Left lung (tissue), 10 donors: ENCODE results near the gene RAD9A. TPM values are rescaled to one million over a fixed set of nuclear protein-coding genes. Genes with fewer than 3 reads are reported as not detected.

Source experiments
- ATAC-seq: fragments of 200-7000 bp; cut with Tn5 transposase; one replicate; pipeline ENCODE4 v1.9.1; 2020; ENCODE audit warnings: moderate library complexity
- DNase-seq, 4 donors: peaks; one replicate each; pipeline ENCODE4 v3.0.0-alpha.2; 2013 to 2020
- H3K27ac ChIP-seq, 2 donors: fragments of 200-600 bp; sonication (generic) in 1 of 2; one replicate each; pipeline versions ENCODE4 v1.5.0 to v1.8.0; 2020 to 2021
- H3K27me3 ChIP-seq, 2 donors: fragments of 200-600 bp; sonication (generic) in 1 of 2; one replicate each; pipeline versions ENCODE4 v1.5.0 to v1.8.0; 2020 to 2021
- H3K36me3 ChIP-seq, 2 donors: fragments of 200-600 bp; sonication (generic) in 1 of 2; one replicate each; pipeline versions ENCODE4 v1.5.0 to v1.8.0; 2020 to 2021
- H3K4me1 ChIP-seq, 2 donors: fragments of 200-600 bp; one replicate each; pipeline ENCODE4 v1.8.0; 2021
- H3K4me3 ChIP-seq, 2 donors: fragments of 200-600 bp; sonication (generic) in 1 of 2; one replicate each; pipeline versions ENCODE4 v1.5.0 to v1.8.0; 2020 to 2021; ENCODE audit warnings: mild to moderate bottlenecking in 1 of 2
- H3K9me3 ChIP-seq, 2 donors: fragments of 200-600 bp; sonication (generic) in 1 of 2; one replicate each; pipeline versions ENCODE4 v1.5.0 to v1.8.0; 2020 to 2021
- intact Hi-C, 2 donors: fragments of 100-400 bp; cut with DNase I; formaldehyde crosslinking; loops; one replicate each; pipeline versions ENCODE4 v1.11.2 to v1.14.2; 2022
- polyA plus RNA-seq, 6 donors: library from polyadenylated mRNA; unstranded; fragments of 120-200 nt; gene quantifications; one replicate each; pipeline ENCODE4 v1.2.1, GENCODE V29; 2013; ENCODE audit not compliant: insufficient read length in 6 of 6
- total RNA-seq, 2 donors: library from RNA; stranded (reverse); fragmentation: NEBNext Ultra II Directional; extraction: Animal tissue kit (Norgen Biotek cat#: 25700); gene quantifications; one replicate each; pipeline ENCODE4 v1.2.1, GENCODE V29; 2021
- TF ChIP-seq, protein P1 (sequence below), 2 donors: fragments of 200-600 bp; sonication (generic) in 1 of 2; IDR thresholded peaks; one replicate each; pipeline versions ENCODE4 v1.5.0 to v1.8.0; 2021; ENCODE audit warnings: antibody characterized with exemption in 2 of 2
- donor health status: DM: no; HTN: yes; CAD: no.
- donor health status: DM: no; HTN: no; CAD: no.

The RAD9A gene
- total and polyA plus RNA-seq, 8 donors = 18.4 to 31.3 (median 23.7) TPM

DNA sequence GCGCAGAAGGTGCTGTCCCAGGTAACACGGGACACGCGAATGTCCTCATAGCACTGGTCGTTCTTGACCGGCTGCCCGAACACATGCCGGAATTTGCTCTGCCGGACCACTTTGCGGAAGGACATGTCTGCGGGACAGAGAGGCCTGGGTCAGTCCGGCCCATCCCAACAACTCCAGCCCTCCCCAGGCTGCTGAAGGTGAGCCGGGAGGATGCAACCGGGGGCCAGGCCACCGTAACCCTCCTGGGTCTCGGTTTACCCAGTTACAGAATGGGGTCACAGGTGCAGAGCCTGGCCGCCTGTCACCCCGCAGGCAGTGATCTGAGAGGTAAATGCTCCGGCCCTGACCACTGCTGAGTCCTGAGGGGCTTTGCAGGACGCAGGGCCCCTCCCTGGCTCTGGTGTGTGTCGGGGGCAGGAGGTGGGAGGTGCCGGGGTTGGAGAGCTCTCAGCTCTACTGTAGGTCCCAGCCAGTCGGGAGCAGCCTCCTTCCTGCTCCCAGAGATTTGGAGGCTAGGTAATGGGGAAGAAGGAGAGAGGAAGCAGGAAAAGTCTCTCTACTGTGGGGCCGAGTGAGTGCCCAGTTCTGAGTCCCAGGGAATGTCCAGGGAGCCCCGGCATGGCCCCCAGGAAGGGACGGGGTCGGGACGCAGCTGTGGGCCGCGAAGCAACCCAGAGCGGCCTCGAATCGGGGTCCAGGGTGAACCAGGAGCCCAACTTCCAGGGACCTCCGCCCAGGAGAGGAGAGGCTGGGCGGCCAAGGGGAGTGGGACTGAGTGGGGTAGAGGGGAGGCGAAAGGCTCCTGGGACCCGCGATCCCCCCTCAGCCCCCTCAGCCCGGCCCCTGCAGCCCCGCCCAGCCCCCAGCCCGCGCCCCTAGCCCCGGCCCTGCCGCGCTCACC, 51.0 kb downstream of the RAD9A start:
- H3K36me3 ChIP-seq = peaks cover 0 to 46% of the 10 kb centered on the region in 2 donors
- TF ChIP-seq, protein P1, sequence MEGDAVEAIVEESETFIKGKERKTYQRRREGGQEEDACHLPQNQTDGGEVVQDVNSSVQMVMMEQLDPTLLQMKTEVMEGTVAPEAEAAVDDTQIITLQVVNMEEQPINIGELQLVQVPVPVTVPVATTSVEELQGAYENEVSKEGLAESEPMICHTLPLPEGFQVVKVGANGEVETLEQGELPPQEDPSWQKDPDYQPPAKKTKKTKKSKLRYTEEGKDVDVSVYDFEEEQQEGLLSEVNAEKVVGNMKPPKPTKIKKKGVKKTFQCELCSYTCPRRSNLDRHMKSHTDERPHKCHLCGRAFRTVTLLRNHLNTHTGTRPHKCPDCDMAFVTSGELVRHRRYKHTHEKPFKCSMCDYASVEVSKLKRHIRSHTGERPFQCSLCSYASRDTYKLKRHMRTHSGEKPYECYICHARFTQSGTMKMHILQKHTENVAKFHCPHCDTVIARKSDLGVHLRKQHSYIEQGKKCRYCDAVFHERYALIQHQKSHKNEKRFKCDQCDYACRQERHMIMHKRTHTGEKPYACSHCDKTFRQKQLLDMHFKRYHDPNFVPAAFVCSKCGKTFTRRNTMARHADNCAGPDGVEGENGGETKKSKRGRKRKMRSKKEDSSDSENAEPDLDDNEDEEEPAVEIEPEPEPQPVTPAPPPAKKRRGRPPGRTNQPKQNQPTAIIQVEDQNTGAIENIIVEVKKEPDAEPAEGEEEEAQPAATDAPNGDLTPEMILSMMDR (IDR thresholded peaks at IDR 0.05) = no peak
- DNase-seq = peak in 1 of 4 donors; percentile 72
- intact Hi-C loops = no loop called here
- ATAC-seq = peak; percentile 1
- peaks cover 6 to 63% of the 10 kb centered on the region in 2 donors for H3K4me1 ChIP-seq
- no peaks in the 10 kb centered on the region for H3K27me3 ChIP-seq
- H3K27ac ChIP-seq = peak overlapping the region; percentile 91 to 96
- no peaks in the 10 kb centered on the region for H3K9me3 ChIP-seq
- H3K4me3 ChIP-seq = peak overlapping the region; percentile 79 to 89

DNA sequence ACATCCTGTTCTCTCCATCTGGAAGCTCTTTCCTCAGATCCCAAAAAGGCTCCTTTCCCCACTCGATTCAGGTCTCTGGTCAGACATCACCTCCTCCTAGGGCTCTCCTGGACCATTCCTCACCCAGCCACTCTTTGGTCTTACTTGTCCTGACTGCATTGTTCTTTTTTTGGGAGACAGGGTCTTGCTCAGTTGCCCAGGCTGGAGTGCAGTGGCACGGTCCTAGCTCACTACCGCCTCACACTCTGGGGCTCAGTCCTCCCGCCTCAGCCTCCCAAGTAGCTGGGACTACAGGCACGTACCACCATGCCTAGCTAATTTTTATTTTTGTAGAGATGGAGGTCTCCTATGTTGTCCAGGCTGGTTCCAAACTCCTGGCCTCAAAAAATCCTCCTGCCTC, 53.7 kb downstream of the RAD9A start:
- H3K27ac ChIP-seq = no peak overlapping the region
- H3K27me3 ChIP-seq = no peaks in the 10 kb centered on the region
- ATAC-seq (no peak), DNase-seq (no peak)
- H3K9me3 ChIP-seq = no peaks in the 10 kb centered on the region
- TF ChIP-seq, protein P1 (IDR thresholded peaks at IDR 0.05) = no peak
- peaks cover 0 to 18% of the 10 kb centered on the region in 2 donors for H3K36me3 ChIP-seq
- H3K4me1 ChIP-seq = peaks cover 6 to 57% of the 10 kb centered on the region in 2 donors
- no peak overlapping the region for H3K4me3 ChIP-seq
- intact Hi-C loops = no loop called here

Other genes with a start within 250 kb of the RAD9A start
- 100 to 1,000 TPM in 1 of 2 donors, 10 to 100 TPM in 1; 55.2 to 118 TPM for gene GRK2, start 125.5 kb upstream of the RAD9A start, total RNA-seq
- 10 to 100 TPM; 56.9 to 79.9 (median 59.4) TPM for gene GRK2, start 125.5 kb upstream of the RAD9A start, polyA plus RNA-seq
- gene ANKRD13D, start 102.7 kb upstream of the RAD9A start, total RNA-seq = 10 to 100 TPM; 48.0 to 81.2 TPM
- 10 to 100 TPM; 34.5 to 61.0 (median 49.6) TPM for gene ANKRD13D, start 102.7 kb upstream of the RAD9A start, polyA plus RNA-seq
- 10 to 100 TPM; 28.7 to 44.9 TPM for gene SSH3, start 88.5 kb upstream of the RAD9A start, total RNA-seq
- gene SSH3, start 88.5 kb upstream of the RAD9A start, polyA plus RNA-seq = 10 to 100 TPM; 23.0 to 34.5 (median 28.3) TPM
- gene POLD4, start 38.4 kb upstream of the RAD9A start, total RNA-seq = 10 to 100 TPM; 67.7 to 77.3 TPM
- gene POLD4, start 38.4 kb upstream of the RAD9A start, polyA plus RNA-seq = 10 to 100 TPM; 26.7 to 35.1 (median 32.5) TPM
- gene CLCF1, start 18.4 kb upstream of the RAD9A start, total RNA-seq = 1 to 10 TPM; 7.3 to 9.2 TPM
- gene CLCF1, start 18.4 kb upstream of the RAD9A start, polyA plus RNA-seq = 10 to 100 TPM; 10.9 to 15.3 (median 12.3) TPM
- 100 to 1,000 TPM; 138 to 173 TPM for gene PPP1CA, start 9.9 kb downstream of the RAD9A start, total RNA-seq
- gene PPP1CA, start 9.9 kb downstream of the RAD9A start, polyA plus RNA-seq = 100 to 1,000 TPM; 108 to 144 (median 139) TPM
- gene TBC1D10C, start 12.1 kb downstream of the RAD9A start, total RNA-seq = 10 to 100 TPM in 1 of 2 donors, 1 to 10 TPM in 1; 8.0 to 15.5 TPM
- 1 to 10 TPM; 4.2 to 6.5 (median 5.1) TPM for gene TBC1D10C, start 12.1 kb downstream of the RAD9A start, polyA plus RNA-seq
- gene CARNS1, start 23.7 kb downstream of the RAD9A start, total RNA-seq = 1 to 10 TPM in 1 of 2 donors, under 1 TPM in 1; 0.71 to 1.2 TPM
- gene CARNS1, start 23.7 kb downstream of the RAD9A start, polyA plus RNA-seq = 1 to 10 TPM; 2.9 to 5.6 (median 4.1) TPM
- 10 to 100 TPM; 37.7 to 44.1 TPM for gene RPS6KB2, start 36.5 kb downstream of the RAD9A start, total RNA-seq
- gene RPS6KB2, start 36.5 kb downstream of the RAD9A start, polyA plus RNA-seq = 10 to 100 TPM; 39.6 to 47.0 (median 42.0) TPM
- gene PTPRCAP, start 45.7 kb downstream of the RAD9A start, total RNA-seq = 10 to 100 TPM in 1 of 2 donors, 1 to 10 TPM in 1; 5.4 to 12.5 TPM
- 1 to 10 TPM; 1.6 to 3.0 (median 2.2) TPM for gene PTPRCAP, start 45.7 kb downstream of the RAD9A start, polyA plus RNA-seq
- 100 to 1,000 TPM; 111 to 119 TPM for gene CORO1B, start 51.5 kb downstream of the RAD9A start, total RNA-seq
- 10 to 100 TPM; 43.5 to 61.1 (median 50.4) TPM for gene CORO1B, start 51.5 kb downstream of the RAD9A start, polyA plus RNA-seq
- gene GPR152, start 60.7 kb downstream of the RAD9A start, total RNA-seq = not detected
- not detected for gene GPR152, start 60.7 kb downstream of the RAD9A start, polyA plus RNA-seq
- 1 to 10 TPM; 2.0 to 2.7 TPM for gene CABP4, start 63.4 kb downstream of the RAD9A start, total RNA-seq
- 1 to 10 TPM; 1.4 to 2.8 (median 2.2) TPM for gene CABP4, start 63.4 kb downstream of the RAD9A start, polyA plus RNA-seq
- gene TMEM134, start 77.3 kb downstream of the RAD9A start, total RNA-seq = 10 to 100 TPM; 45.9 to 51.8 TPM
- gene TMEM134, start 77.3 kb downstream of the RAD9A start, polyA plus RNA-seq = 10 to 100 TPM; 33.4 to 51.8 (median 43.3) TPM
- gene AIP, start 91.0 kb downstream of the RAD9A start, total RNA-seq = 10 to 100 TPM; 61.7 to 68.2 TPM
- 10 to 100 TPM; 55.7 to 62.5 (median 60.4) TPM for gene AIP, start 91.0 kb downstream of the RAD9A start, polyA plus RNA-seq
- gene PITPNM1, start 113.4 kb downstream of the RAD9A start, total RNA-seq = 10 to 100 TPM; 51.6 to 55.5 TPM
- gene PITPNM1, start 113.4 kb downstream of the RAD9A start, polyA plus RNA-seq = 10 to 100 TPM; 15.5 to 36.3 (median 20.5) TPM
- 10 to 100 TPM; 82.2 to 92.8 TPM for gene CDK2AP2, start 116.2 kb downstream of the RAD9A start, total RNA-seq
- gene CDK2AP2, start 116.2 kb downstream of the RAD9A start, polyA plus RNA-seq = 10 to 100 TPM; 25.8 to 40.0 (median 29.2) TPM
- gene CABP2, start 131.5 kb downstream of the RAD9A start, total RNA-seq = not detected
- gene CABP2, start 131.5 kb downstream of the RAD9A start, polyA plus RNA-seq = not detected
- gene GSTP1, start 191.8 kb downstream of the RAD9A start, total RNA-seq = 1,000 to 10,000 TPM in 1 of 2 donors, 100 to 1,000 TPM in 1; 790 to 1,058 TPM
- gene GSTP1, start 191.8 kb downstream of the RAD9A start, polyA plus RNA-seq = 100 to 1,000 TPM; 651 to 768 (median 717) TPM
- 100 to 1,000 TPM; 136 to 155 TPM for gene NDUFV1, start 214.9 kb downstream of the RAD9A start, total RNA-seq
- gene NDUFV1, start 214.9 kb downstream of the RAD9A start, polyA plus RNA-seq = 100 to 1,000 TPM; 155 to 204 (median 170) TPM
- gene NUDT8, start 238.0 kb downstream of the RAD9A start, total RNA-seq = 10 to 100 TPM; 10.7 to 18.1 TPM
- gene NUDT8, start 238.0 kb downstream of the RAD9A start, polyA plus RNA-seq = 1 to 10 TPM; 3.8 to 5.8 (median 5.0) TPM
- not detected for gene TBX10, start 247.8 kb downstream of the RAD9A start, total RNA-seq
- gene TBX10, start 247.8 kb downstream of the RAD9A start, polyA plus RNA-seq = under 1 TPM in 1 of 6 donors, not detected in 5; 0.18 TPM